Hepatic stellate cell (primary cell): Measurements from ENCODE around the gene GPR25.

ENCODE experiments used
- DNase-seq: peaks from one replicate; pipeline ENCODE4 v3.0.0; 2011; ENCODE audit warnings: low spot score

GPR25 gene

GRCh38 chr1:200873671-200874397 lies 1.1 kb downstream of the GPR25 start:
- no peak for DNase-seq

- DNase-seq = no peak
Measured at GRCh38 chr1:200874694-200875093, 1.9 kb downstream of the GPR25 start.

DNA sequence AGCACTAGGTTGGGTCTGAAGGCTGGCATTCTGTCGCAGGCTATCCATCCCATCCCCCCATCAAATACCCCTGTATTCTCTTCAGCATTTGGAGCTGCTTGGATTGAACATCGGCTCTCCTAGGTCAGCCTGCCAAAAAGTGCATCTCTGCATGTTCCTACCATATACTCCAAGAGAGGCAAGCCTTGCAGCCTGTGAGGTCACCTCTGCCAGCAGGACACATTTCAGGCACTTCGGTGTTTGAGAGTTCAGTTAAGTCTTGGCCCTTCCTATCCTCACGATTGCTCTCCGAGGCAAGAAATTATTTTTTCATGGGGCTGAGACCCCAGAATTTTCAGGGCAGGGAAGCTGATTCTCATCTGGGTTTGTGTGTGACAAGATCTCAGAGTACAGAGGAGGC lies 2.6 kb downstream of the GPR25 start:
- no peak for DNase-seq

DNA sequence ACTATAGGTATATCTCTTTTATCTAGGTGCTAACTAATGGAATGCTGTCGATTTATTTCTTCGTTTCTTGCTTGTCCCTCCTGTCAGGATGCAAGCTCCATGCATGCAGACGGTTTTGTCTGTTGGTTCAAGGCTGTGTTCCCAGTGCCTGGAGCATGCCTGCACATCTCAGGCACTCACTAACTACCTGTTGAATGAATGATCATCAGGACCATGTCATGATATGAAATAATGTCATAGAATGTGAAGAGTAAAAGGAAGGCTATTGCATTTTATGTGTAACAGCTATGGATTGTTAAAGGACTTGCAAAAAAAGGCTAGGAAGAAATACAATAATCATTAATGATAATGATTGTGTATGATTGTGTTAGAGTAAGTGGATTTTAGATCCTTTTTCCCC lies 4.2 kb downstream of the GPR25 start:
- DNase-seq = no peak

DNA sequence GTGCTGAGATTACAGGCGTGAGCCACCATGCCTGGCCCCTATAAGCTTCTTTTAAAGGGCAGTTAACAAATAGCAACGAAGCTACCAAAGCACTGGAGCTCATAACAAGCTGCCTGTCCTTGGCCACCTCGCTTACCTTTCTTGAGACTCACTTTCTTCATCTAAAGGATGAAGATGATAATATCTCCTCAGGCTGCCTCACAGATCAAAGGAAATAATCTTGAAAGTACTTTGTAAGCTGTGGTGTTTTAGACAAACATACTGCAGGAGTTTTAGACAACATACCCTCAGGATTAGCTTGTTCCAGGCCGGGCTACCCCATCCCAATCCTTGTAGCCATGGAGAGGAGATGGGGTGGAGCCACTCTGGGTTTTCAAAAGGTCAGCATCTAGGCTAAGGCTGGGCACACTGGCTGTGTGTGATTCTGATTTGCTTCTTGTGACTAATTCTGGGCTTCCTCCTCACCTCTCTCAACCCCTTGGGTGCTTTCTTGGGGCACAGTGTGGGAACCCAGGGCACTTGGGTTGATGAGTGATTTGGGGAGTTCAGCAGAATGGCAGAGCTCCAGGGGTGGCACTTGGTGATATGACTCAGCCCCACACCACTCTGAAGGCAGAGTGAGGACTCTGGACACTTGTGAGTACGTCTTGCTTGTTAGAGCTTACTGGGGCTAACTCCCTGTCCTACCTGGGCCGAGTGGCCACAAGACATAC lies 5.2 kb downstream of the GPR25 start:
- DNase-seq = no peak

DNA sequence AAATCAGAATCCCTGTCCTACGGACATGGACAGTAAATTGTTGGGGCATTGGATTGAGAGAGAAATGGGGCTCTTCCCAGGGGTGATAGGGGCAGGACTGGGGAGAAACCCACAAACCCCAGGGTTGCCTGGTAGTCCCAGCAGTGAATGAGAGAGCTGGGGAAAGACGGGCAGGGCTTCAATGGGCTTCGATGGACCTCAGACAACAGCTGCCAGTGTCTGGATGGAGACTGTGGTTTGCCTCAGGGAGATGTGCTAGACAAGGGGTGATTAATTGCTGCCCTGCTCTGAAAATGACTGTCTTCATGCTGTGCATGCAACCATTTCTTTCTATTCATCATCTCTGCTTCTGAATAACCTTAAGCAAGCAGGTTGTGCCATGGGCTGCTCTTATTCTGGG lies 7.4 kb downstream of the GPR25 start:
- DNase-seq = no peak

- DNase-seq = no peak
Measured at GRCh38 chr1:200883118-200883517, 10.3 kb downstream of the GPR25 start.

GRCh38 chr1:200885623-200886402 lies 13.0 kb downstream of the GPR25 start:
- no peak for DNase-seq

DNA sequence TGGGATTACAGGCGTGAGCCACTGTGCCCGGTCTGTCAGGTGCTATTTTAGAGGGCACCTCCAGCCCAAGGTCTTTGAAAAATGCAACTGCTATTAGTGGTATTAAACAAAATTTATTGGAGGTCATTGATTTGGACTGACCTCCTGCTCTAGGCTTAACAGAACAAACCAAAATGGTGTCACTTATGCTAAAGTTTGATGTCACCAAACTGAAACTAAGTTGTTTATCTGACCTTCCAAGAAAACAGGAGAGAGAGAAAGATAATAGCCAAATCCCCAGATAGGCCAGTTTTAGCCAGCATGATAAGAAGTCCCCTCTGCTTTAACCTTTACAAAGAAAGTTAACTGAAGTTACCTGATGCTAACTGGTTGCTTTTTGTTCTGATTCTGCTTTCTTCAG lies 13.8 kb downstream of the GPR25 start:
- DNase-seq = no peak

- no peak for DNase-seq
Measured at GRCh38 chr1:200887036-200887435, 14.3 kb downstream of the GPR25 start.

DNA sequence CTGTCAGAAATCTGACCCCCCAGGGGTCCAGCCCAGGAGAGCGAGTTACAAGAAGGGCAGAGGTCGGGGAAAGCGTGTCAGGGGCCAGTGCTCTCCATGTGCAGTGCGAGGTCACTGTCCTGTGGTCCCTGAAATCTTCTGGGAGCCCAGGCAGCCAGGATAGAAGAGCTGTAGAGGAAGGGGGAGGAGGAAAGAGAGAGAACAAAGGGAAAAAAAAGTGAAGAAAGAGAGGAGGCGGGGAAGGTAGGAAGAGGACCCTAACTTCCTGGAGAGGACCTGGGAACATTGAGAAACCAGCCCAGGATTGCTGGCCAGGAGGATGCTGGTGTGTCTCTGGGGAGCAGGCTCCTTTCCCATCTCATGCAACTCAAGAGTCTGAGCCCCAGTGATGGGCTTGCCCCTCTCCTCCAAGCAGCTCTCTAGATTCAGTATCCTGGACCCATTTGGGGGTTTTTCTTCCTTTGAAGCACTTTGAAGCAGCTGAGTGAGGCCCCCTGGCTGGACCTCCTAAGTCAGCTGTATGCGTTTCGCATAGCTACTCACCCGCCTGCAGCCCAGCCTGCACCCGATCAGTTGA lies 15.1 kb downstream of the GPR25 start:
- DNase-seq = no peak

- DNase-seq = no peak
Measured at GRCh38 chr1:200888349-200888838, 15.6 kb downstream of the GPR25 start.

- no peak for DNase-seq
Measured at GRCh38 chr1:200889571-200889970, 16.8 kb downstream of the GPR25 start.

- DNase-seq = no peak
Measured at GRCh38 chr1:200890027-200890426, 17.2 kb downstream of the GPR25 start.

- peak; percentile 70 for DNase-seq
Measured at GRCh38 chr1:200890818-200891773, 18.3 kb downstream of the GPR25 start.

- no peak for DNase-seq
Measured at GRCh38 chr1:200891774-200892157, 19.0 kb downstream of the GPR25 start.

- no peak for DNase-seq
Measured at GRCh38 chr1:200892546-200892945, 19.8 kb downstream of the GPR25 start.

- DNase-seq = no peak
Measured at GRCh38 chr1:200892958-200893357, 20.2 kb downstream of the GPR25 start.

GRCh38 chr1:200893411-200893901 lies 20.7 kb downstream of the GPR25 start:
- no peak for DNase-seq

- DNase-seq = no peak
Measured at GRCh38 chr1:200894712-200895442, 22.1 kb downstream of the GPR25 start, which contains the start of gene INAVA. INAVA (plus strand) TSS chr1:200894900; CDS start chr1:200898401, 3,501 bp downstream.
